Fibroblast of the aortic adventitia (primary cell): ENCODE measurements around the gene FUCA1. TPM values are rescaled to one million over a fixed set of nuclear protein-coding genes. Genes with fewer than 3 reads are reported as not detected.

ENCODE experiments used
- DNase-seq: peaks from one replicate; pipeline ENCODE4 v3.0.0-alpha.2; 2010; ENCODE audit warnings: low read depth
- H3K4me3 ChIP-seq: 2 replicates; pipeline ENCODE4 v1.5.1; 2011; ENCODE audit warnings: low read depth, mild to moderate bottlenecking, control low read depth, low read length, moderate library complexity
- CTCF ChIP-seq: IDR thresholded peaks from 2 replicates; pipeline ENCODE4 v1.5.1; 2011; ENCODE audit warnings: mild to moderate bottlenecking, low read length, control low read depth, inconsistent platforms; ENCODE audit not compliant: insufficient read depth
- total RNA-seq: library from RNA; depleted of rRNA; stranded (reverse); fragments of >200 nt; gene quantifications from 2 replicates; pipeline ENCODE4 v1.2.3, GENCODE V29; 2012; ENCODE audit warnings: low replicate concordance

Gene FUCA1
- total RNA-seq, 1 donor = 5.9 TPM

DNA sequence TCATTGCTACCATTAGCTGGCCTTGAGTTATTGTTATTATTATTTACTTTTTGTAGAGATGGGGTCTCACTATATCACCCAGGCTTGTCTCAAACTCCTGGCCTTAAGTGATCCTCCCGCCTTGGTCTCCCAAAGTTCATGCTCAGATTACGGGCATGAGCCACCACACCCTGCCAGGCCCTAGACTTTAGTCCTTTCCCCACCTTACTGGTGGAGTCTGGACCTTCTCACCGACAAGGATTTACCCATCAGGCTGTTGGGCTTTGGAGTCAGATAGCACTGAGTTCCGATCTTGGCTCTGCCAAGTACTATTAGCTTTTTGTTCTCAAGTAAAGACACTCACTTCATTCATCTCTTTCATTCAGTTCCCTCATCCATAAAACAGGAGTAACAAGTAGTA, 27.9 kb upstream of the FUCA1 start:
- no peak for TF ChIP-seq CTCF
- DNase-seq = no peak
- no peak overlapping the region for H3K4me3 ChIP-seq

DNA sequence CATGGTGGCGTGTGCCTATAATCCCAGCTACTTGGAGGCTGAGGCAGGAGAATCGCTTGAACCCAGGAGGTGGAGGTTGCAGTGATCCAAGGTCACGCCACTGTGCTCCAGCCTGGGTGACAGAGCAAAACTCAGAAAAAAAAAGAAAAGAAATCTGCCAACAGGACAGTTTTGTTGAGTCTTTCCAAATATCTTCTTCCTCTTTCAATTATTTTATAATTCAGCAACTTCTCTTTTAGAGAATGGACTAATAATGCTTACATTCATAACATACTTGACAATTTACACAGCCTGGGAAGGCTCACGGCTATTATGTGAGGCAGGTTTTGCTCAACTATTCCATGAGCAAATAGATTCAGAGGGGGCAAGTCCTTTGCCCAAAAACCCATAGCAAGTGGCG, 27.0 kb upstream of the FUCA1 start:
- no peak for TF ChIP-seq CTCF
- no peak for DNase-seq
- H3K4me3 ChIP-seq = no peak overlapping the region

DNA sequence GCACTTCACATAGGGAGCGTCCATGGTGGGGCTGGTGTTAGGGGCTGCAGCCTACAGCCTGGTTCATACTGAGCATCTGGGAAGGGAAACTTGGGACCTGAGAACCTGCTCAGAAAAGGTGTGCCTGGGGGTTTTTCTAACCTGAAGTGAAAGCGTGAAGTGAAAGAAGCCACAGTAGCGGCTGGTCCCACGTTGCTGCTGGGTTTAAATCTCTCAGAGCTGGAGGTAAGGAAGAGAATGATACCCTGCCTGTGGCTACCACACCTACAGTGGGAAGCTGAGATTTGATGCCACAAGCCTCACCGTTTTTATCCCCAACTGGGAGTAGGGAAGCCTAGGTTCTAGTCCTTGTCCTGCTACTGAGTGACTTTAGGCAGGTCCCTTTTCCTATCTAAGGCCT, 21.0 kb upstream of the FUCA1 start:
- DNase-seq = no peak
- TF ChIP-seq CTCF = no peak
- H3K4me3 ChIP-seq = no peak overlapping the region

DNA sequence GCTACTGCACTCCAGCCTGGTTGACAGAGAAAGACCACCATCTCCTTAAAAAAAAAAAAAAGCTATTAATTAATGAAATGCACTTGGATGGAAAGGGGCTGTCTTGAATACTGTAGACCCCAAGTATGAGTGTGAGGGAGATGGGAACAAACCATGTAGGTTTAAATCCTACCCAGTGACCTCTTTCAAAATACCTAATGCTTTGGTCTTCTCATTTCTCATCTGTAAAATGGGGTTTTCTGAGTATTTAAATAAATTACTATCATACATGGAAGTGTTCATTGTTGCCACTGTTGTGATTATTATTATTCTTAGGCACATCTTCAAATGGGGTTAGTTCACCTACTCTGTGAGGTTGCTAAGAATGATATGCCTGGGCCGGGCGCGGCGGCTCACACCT, 17.1 kb upstream of the FUCA1 start:
- DNase-seq = no peak
- H3K4me3 ChIP-seq = no peak overlapping the region
- no peak for TF ChIP-seq CTCF

- no peak for DNase-seq
- no peak for TF ChIP-seq CTCF
- no peak overlapping the region for H3K4me3 ChIP-seq
These were observed 14.7 kb upstream of the FUCA1 start for GRCh38 chr1:23882746-23883145.

DNA sequence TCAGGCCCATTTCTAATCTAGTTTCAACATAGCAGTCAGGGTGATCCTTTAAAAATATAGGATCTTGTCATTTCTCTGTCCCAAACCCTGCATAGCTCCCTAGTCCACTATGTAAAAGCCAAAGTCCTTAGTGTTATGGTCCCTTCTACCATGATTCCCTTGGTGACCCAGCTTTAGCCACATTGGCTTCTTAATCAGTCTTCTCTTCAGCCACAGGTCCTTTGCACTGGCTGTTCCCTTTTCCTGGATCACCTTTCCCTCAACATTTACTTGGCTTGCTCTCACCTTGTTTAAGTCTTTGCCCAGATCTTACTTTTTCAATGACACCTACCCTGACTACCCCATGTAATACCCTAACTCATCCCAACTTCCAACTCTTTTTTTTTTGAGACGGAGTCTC, 11.7 kb upstream of the FUCA1 start:
- no peak for TF ChIP-seq CTCF
- no peak for DNase-seq
- H3K4me3 ChIP-seq = no peak overlapping the region

DNA sequence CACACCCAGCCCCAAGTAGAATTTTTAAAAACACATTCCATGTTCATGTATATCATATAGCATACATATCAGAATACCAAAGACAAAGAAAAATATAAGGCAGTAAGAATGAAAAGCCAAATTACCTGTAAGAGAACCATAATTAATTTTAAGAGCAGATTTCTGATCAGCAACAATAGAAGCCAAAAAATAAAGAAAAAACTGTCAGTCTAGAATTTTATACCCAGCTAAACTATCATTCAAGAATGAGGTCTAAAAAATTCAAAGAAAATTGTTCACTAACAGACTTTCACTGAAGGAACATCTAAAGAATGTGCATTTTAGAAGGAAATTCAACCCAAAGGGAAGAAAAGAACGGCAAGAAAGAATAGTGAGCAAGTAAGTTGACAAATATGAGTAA, 10.6 kb upstream of the FUCA1 start:
- no peak for DNase-seq
- H3K4me3 ChIP-seq = no peak overlapping the region
- TF ChIP-seq CTCF = no peak
